Colonic mucosa (tissue), 4 donors: Measurements from ENCODE around the gene TDRD9. TPM values are rescaled to one million over a fixed set of nuclear protein-coding genes. Genes with fewer than 3 reads are reported as not detected.

Experiments used
- DNase-seq: peaks from one replicate; pipeline ENCODE4 v3.0.0-alpha.2; 2020
- H3K27ac ChIP-seq: fragments of 200-600 bp; one replicate; pipeline ENCODE4 v1.8.0; 2021
- H3K27me3 ChIP-seq: fragments of 200-600 bp; one replicate; pipeline ENCODE4 v1.8.0; 2021
- H3K36me3 ChIP-seq: fragments of 200-600 bp; one replicate; pipeline ENCODE4 v1.8.0; 2021
- H3K4me1 ChIP-seq: fragments of 200-600 bp; one replicate; pipeline ENCODE4 v1.8.0; 2021; ENCODE audit warnings: mild to moderate bottlenecking
- H3K4me3 ChIP-seq: fragments of 200-600 bp; one replicate; pipeline ENCODE4 v1.8.0; 2021
- H3K9ac ChIP-seq, 2 donors: one replicate each; pipeline ENCODE4 v1.7.0; 2013; ENCODE audit warnings: control low read depth in 2 of 2, low read depth in 2 of 2, low read length in 2 of 2
- H3K9me3 ChIP-seq: fragments of 200-600 bp; one replicate; pipeline ENCODE4 v1.8.0; 2021
- CTCF ChIP-seq: fragments of 200-600 bp; IDR thresholded peaks from one replicate; pipeline ENCODE4 v1.8.0; 2022; ENCODE audit warnings: antibody characterized with exemption, mild to moderate bottlenecking
- intact Hi-C: fragments of 100-400 bp; cut with DNase I; formaldehyde crosslinking; loops from one replicate; pipeline ENCODE4 v1.14.1; 2022
- total RNA-seq, 2 donors: library from RNA; stranded (reverse); fragmentation: NEBNext Ultra II Directional in 1 of 2; extraction: Animal tissue kit (Norgen Biotek cat#: 25700) in 1 of 2; gene quantifications; one replicate each; pipeline ENCODE4 v1.2.1, GENCODE V29; 2021
- donor health status: healthy.
- donor health status: DM: no; HTN: no; CAD: no.
- donor health status: DM: no; HTN: no; CAD: no.

Gene TDRD9
- total RNA-seq, 2 donors from 2014 or later, result 0.44 to 1.1 TPM

GRCh38 chr14:103930051-103930604, 1.9 kb downstream of the TDRD9 start:
- Histone ChIP-seq H3K4me3 (no peak overlapping the region), H3K36me3 (no peaks in the 10 kb centered on the region), H3K27ac (no peak overlapping the region), H3K27me3 (no peaks in the 10 kb centered on the region), H3K9me3 (no peaks in the 10 kb centered on the region), H3K4me1 (no peaks in the 10 kb centered on the region), H3K9ac (no peak overlapping the region)
- intact Hi-C loops, result no loop called here
- no peak for DNase-seq
- TF ChIP-seq CTCF, result no peak

- Histone ChIP-seq H3K27ac (no peak overlapping the region), H3K4me3 (no peak overlapping the region), H3K4me1 (no peaks in the 10 kb centered on the region), H3K9ac (no peak overlapping the region), H3K36me3 (no peaks in the 10 kb centered on the region), H3K9me3 (no peaks in the 10 kb centered on the region), H3K27me3 (no peaks in the 10 kb centered on the region)
- intact Hi-C loops, result no loop called here
- DNase-seq, result no peak
- no peak for TF ChIP-seq CTCF
Observed at GRCh38 chr14:103931422-103931821, 3.2 kb downstream of the TDRD9 start.

- intact Hi-C loops, result no loop called here
Observed at GRCh38 chr14:103932791-103933490, 4.7 kb downstream of the TDRD9 start.

GRCh38 chr14:103935102-103935501, 6.8 kb downstream of the TDRD9 start:
- intact Hi-C loops, result no loop called here
- Histone ChIP-seq H3K9me3 (no peaks in the 10 kb centered on the region), H3K27me3 (no peaks in the 10 kb centered on the region), H3K4me1 (no peaks in the 10 kb centered on the region), H3K36me3 (no peaks in the 10 kb centered on the region), H3K4me3 (no peak overlapping the region), H3K9ac (no peak overlapping the region), H3K27ac (no peak overlapping the region)
- no peak for TF ChIP-seq CTCF
- DNase-seq, result no peak

More at GRCh38 chr14:103932791-103933490, 4.7 kb downstream of the TDRD9 start:
- no peak overlapping the region for H3K4me3 ChIP-seq
- no peak overlapping the region for H3K9ac ChIP-seq
- H3K4me1 ChIP-seq, result no peaks in the 10 kb centered on the region
- no peaks in the 10 kb centered on the region for H3K36me3 ChIP-seq
- no peak for TF ChIP-seq CTCF
- H3K27ac ChIP-seq, result peak overlapping the region; percentile 32
- no peaks in the 10 kb centered on the region for H3K9me3 ChIP-seq
- no peak for DNase-seq
- H3K27me3 ChIP-seq, result no peaks in the 10 kb centered on the region

- H3K27ac ChIP-seq, result no peak overlapping the region
- no peaks in the 10 kb centered on the region for H3K36me3 ChIP-seq
- H3K4me1 ChIP-seq, result no peaks in the 10 kb centered on the region
- H3K9ac ChIP-seq, result no peak overlapping the region
- TF ChIP-seq CTCF, result no peak
- intact Hi-C loops, result no loop called here
- DNase-seq, result no peak
- H3K27me3 ChIP-seq, result no peaks in the 10 kb centered on the region
- H3K9me3 ChIP-seq, result no peaks in the 10 kb centered on the region
- no peak overlapping the region for H3K4me3 ChIP-seq
Observed at GRCh38 chr14:103941462-103941861, 13.2 kb downstream of the TDRD9 start.
